LNCaP clone FGC (cell line): ENCODE data around the gene KDM2B.

ENCODE experiments used
- DNase-seq: peaks from one replicate; pipeline ENCODE4 v3.0.0-alpha.2; 2011; ENCODE audit warnings: low read depth
- H3K4me3 ChIP-seq: 2 replicates; pipeline ENCODE4 v1.5.1; 2011; ENCODE audit warnings: mild to moderate bottlenecking, low read depth, low read length, control low read depth
- TF ChIP-seq, protein P1 (sequence below): IDR thresholded peaks from 2 replicates; pipeline ENCODE4 v1.5.1; 2012; ENCODE audit warnings: mild to moderate bottlenecking; ENCODE audit not compliant: control insufficient read depth, insufficient read depth; ENCODE audit errors: extremely low read depth

The KDM2B gene

DNA sequence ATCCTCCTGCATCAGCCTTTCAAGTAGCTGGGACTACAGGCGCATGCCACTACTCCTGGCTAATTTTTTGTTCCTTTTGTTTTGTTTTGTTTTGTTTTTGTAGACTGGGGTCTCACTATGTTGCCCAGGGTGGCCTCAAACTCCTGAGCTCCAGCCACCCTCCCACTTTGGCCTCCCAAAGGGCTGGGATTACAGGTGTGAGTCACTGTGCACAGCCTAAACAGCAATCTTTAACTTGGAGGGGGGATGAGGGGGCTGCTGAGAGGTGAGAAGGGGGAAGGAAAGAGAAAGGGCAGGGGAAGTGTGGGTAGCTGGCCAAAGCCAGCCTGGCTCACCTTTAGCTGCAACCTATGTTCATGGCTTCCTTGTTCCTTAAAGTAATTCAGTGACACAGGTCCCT, 77.4 kb downstream of the KDM2B start:
- TF ChIP-seq, protein P1, sequence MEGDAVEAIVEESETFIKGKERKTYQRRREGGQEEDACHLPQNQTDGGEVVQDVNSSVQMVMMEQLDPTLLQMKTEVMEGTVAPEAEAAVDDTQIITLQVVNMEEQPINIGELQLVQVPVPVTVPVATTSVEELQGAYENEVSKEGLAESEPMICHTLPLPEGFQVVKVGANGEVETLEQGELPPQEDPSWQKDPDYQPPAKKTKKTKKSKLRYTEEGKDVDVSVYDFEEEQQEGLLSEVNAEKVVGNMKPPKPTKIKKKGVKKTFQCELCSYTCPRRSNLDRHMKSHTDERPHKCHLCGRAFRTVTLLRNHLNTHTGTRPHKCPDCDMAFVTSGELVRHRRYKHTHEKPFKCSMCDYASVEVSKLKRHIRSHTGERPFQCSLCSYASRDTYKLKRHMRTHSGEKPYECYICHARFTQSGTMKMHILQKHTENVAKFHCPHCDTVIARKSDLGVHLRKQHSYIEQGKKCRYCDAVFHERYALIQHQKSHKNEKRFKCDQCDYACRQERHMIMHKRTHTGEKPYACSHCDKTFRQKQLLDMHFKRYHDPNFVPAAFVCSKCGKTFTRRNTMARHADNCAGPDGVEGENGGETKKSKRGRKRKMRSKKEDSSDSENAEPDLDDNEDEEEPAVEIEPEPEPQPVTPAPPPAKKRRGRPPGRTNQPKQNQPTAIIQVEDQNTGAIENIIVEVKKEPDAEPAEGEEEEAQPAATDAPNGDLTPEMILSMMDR: no peak
- DNase-seq: no peak
- H3K4me3 ChIP-seq: no peak overlapping the region

DNA sequence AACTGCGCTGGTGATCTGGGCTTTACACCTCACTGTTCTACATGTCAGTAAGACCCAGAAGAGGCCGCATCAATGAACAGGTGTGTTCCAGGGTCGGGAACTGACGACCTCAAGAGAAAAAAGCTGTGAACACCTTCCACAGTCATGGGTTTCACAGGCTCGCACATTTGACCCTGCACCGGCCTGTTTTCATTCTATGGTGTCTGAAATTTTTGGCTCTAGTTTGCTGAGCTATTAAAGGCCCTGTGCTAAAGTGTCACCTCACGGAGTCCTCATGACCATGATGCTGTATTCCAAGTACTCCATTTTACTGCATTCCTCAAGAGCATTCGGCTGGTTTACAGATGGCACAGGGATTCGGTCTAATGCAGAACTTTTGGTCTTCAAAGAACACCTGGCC, 78.9 kb downstream of the KDM2B start:
- H3K4me3 ChIP-seq: no peak overlapping the region
- DNase-seq: no peak
- TF ChIP-seq, protein P1: no peak

DNA sequence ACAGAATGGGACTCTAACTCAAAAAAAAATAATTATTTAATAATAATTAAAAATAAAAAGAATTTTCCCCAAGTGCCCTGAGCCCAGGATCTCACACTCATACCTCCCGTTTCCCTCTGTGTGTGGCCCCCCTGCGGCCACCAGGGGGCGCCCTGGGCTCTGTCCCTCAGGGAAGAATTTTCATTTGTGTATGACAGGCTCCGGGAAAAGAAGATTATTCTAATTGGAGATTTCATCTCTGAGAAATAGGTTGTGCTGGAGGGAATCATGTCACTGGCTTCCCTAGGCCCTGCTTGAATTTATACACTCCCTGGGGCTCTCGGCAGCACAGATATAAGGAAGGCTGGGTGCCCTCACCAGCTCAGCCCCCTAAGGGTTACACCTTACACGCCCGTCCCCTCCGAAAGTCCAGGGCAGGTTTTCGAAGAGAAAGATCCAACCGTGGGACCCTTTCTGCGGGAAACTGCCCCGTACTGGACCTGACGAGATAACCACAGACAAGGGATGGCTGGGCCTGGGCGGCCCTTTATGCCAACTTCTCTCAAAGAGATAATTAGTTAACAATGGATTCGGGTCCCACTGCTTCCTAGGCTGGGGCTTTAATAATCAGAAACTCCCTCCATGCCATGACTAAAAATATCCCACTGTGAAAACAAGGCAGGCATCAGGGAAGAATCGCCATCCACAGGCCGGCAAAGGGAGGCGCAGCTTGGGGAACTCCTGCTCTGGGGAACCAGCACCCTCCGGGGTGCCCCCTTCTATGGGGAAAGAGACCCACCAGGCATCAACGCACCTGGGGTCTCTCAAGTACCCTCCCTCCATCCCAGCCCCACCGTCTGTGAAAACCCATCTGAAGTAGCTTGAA, 80.7 kb downstream of the KDM2B start:
- DNase-seq: no peak
- TF ChIP-seq, protein P1: peak; percentile 89
- no peak overlapping the region for H3K4me3 ChIP-seq

DNA sequence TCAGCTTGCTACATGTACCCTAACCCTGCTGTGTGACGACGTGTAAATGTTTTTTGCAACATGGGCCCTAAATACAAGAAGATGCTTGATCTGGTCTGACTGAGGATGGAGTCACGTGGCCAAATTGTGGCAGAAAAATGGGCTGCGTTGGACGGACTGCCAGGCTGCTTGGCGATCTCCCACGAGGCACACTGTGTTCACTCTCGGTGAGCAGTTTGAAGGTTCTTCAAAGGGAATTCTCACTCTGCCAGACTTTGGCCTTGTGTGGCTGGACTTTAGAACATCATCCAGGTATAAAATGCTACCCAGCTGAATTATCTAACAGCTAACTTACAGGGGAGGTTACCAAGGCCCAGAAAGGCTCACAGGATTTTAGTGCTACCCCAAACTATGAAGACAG, 85.1 kb downstream of the KDM2B start:
- no peak for DNase-seq
- TF ChIP-seq, protein P1: no peak
- H3K4me3 ChIP-seq: no peak overlapping the region

DNA sequence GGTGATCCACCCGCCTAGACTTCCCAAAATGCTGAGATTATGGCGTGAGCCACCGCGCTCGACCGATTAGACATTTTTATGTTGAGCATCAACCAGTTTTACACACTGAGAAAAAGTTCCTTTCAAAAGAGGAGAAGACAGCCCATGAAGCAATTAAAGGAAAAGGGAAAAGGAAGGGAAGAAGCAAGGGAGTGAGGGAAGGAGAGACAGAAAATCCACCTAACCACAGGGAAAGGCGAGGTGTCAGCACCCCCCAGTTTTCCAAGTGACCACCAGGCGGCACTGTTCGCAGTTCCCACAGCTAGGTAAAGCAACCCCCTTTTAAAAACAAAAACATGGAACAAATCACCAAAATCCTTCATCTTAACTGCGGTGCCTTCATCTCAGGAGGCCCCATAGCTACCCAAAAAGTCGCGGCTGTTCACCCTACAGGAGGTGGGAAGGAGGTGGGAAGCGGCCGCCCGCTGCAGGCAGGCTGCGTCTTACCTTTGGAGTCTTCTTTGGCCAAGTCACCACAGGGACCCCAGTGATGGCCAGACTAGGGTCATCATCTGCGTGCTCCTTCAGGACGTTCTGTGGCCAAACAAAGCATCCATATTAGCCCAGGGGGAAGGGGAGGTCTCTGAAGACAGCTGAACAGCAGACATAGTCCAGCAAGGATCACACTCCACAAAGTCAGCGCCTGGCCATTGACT, 86.6 kb downstream of the KDM2B start:
- TF ChIP-seq, protein P1: peak; percentile 72
- DNase-seq: no peak
- no peak overlapping the region for H3K4me3 ChIP-seq

DNA sequence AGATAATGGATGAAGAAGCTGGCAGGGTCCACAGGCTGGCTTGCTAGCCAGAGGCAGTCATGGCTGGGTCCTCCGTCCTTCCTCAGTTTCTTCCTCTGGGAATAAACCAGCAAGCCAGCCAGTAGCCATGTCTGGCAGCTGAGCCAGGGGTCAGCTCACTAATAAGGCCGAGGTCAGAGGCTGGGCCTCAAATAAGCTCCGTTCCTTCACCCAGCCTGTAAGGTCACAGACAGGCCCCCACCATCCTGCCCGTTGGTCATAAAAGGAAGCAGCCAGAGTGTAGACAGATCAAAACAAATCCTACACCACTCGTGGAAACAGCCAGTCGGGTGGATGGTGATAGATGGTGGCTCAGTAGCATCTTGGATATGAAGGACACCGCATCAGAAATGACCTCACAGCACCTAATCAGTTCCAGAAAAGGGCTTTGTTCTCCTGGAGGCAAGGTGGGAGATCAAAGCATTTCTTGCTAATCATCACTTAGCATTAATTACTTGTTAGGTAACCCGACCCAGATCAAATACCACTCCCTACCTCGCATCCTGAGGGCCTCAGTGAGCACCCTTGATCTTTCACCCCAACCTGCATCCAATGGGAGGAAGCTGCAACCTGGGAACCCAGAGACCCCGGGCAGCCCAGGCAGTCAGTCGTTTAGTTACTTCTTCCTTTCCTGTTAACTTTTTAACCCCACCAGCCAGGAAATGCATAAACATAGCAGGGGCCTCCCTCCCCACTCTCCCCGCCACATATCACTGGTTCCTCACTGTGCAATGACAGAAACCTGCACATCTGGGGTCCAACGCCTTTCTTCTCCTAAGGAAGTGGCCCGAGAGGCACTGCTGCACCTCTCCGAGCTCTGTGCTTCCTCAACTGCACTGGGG, 90.2 kb downstream of the KDM2B start:
- H3K4me3 ChIP-seq: no peak overlapping the region
- TF ChIP-seq, protein P1: no peak
- no peak for DNase-seq
